Stimulated activated CD4-positive, alpha-beta T cell treated with anti-CD3 and anti-CD28 coated beads, Interleukin-2, amount 100 ng/mL, for 24 hours (primary cell): ENCODE measurements around the gene KRTAP5-9.
"Not testable (repeated sequence)": the region's sequence is repeated elsewhere in the genome, so short reads cannot be mapped to it uniquely, and the experiment has no call there.

ENCODE experiments used
- DNase-seq, 2 donors: peaks; one replicate each; pipeline ENCODE4 v3.0.0-alpha.2; 2020

The KRTAP5-9 gene, protein sequence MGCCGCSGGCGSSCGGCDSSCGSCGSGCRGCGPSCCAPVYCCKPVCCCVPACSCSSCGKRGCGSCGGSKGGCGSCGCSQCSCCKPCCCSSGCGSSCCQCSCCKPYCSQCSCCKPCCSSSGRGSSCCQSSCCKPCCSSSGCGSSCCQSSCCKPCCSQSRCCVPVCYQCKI

GRCh38 chr11:71548120-71548519, at the start of gene KRTAP5-9:
TSS of gene KRTAP5-9 (plus strand) at chr11:71548420. CDS start at chr11:71548658, 238 bp downstream.
- no peak for DNase-seq

DNA sequence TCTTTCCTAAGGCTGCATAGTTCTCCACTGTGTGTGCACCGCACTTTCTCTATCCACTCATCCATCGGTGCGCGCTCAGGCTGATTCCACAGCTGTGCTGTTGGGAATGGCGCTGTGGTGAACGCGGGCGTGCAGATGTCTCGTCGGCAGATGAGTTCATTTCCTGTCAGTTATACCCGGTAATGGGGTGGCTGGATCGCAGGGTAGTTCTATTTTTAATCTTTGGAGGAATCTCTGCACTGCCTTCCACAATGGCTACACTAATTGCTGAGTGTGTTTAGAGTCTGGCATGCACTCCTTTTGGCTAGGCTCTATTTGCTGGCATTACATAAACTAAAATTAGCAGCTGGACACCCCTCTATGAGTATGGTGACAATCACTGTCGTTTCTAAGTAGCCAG, 49.1 kb upstream of the KRTAP5-9 start:
- no peak for DNase-seq

GRCh38 chr11:71499546-71499945, 48.7 kb upstream of the KRTAP5-9 start:
- DNase-seq, result no peak

- DNase-seq, result no peak
Observed at GRCh38 chr11:71500601-71501021, 47.6 kb upstream of the KRTAP5-9 start.

DNA sequence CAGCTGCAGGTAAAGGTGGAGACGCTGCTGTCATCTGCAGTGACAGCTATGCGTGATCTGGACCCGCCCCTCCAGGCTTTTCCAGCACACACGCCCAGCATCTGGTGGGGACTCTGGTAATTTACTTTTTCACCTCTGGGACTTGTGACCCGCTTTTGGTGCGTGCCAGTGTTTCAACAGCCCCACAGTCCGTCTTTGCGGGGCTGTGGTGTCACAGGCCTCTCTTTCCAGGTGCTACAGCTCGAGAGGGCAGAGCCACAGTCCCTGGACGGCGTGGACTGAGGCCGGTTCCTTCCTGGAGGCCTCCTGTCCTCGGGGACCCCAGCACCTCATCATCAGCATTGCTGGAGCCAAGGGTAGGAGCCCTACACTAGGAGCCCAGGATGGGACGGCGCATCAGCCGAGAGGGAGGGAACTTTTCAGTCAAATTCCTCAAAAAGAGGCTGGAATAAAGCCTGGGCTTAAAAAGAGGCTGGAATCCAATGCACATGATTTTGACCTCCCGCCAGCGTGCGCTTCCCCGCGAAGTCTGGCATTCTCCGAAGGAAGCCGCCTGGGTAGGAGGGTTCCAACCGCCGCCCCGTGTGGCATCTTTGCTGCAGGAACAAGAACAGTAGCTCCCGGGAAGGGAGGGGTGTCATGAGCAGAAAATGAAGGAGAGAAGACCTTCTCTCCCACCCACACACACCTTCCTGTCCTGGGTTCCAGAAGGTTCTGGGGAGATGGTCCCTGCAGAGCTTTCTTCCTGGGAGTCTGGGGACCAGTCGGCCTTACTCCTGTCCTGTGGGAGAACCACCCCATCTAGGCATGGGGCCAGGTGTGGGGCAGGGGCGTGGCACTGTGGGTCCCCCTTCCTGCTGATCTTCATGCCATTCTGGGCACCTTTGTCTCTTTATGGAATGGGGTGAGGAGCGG, 46.9 kb upstream of the KRTAP5-9 start:
- DNase-seq, result no peak

- DNase-seq, result no peak
Observed at GRCh38 chr11:71502026-71502425, 46.2 kb upstream of the KRTAP5-9 start.

GRCh38 chr11:71502871-71503435, 45.3 kb upstream of the KRTAP5-9 start:
- DNase-seq, result no peak

DNA sequence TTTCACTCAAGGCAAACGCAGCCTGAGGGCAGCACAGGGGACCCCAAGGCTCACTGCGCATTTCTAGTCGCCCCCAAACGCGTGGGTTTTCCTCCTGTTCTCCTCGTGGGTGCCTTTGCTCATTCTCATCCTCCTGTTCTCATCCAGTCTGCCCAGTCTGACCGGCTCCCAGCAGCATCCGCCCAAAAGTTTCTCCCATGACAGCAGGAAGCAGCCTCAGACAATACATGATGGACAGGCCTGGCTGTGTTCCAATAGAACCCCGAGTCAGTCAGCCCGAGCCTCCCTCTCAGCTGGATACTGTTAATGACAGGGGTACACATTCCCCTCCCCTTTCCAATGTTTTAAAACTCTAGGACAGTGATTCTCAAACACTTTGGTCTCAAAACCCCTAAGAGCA, 43.7 kb upstream of the KRTAP5-9 start:
- DNase-seq, result no peak

GRCh38 chr11:71505001-71505400, 43.2 kb upstream of the KRTAP5-9 start:
- DNase-seq, result no peak

DNA sequence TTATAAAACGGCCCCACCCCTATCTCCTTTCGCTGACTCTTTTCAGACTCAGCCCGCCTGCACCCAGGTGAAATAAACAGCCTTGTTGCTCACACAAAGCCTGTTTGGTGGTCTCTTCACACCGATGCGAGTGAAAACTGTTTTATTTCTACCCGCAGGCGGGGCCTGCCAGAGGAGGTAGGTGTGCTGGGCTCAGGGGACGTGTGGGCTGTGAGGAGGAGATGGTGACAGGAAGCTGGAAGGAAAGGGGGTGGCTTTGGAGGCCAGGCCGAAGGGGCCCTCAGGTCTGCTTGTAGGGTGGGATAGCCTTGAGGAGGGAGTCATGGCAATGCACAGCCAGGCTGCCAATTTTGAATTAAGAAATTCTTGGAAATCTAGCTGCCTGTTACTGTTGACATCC, 42.4 kb upstream of the KRTAP5-9 start:
- no peak for DNase-seq

DNA sequence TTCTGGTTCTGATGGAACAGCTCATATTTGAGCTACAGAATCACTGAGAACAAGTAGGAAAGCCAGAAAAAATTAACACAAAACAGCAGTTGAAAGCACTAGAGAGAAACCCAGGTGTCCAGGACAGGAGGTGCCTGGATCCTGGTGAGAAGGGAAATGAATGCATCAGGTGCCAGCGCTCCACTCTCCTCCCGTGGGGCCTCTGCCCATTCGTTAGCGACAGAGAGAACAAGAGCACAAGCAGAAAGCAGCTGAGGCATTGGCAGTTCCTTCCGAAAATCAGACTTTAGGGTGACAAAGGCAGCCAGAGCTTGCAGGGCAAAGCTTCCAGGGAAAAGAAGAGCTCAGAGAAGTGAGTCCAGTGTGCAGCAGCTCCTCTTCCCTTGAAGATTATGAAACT, 41.1 kb upstream of the KRTAP5-9 start:
- no peak for DNase-seq

- DNase-seq, result no peak
Observed at GRCh38 chr11:71518506-71519471, 29.4 kb upstream of the KRTAP5-9 start.

GRCh38 chr11:71519546-71519945, 28.7 kb upstream of the KRTAP5-9 start:
- DNase-seq, result no peak

DNA sequence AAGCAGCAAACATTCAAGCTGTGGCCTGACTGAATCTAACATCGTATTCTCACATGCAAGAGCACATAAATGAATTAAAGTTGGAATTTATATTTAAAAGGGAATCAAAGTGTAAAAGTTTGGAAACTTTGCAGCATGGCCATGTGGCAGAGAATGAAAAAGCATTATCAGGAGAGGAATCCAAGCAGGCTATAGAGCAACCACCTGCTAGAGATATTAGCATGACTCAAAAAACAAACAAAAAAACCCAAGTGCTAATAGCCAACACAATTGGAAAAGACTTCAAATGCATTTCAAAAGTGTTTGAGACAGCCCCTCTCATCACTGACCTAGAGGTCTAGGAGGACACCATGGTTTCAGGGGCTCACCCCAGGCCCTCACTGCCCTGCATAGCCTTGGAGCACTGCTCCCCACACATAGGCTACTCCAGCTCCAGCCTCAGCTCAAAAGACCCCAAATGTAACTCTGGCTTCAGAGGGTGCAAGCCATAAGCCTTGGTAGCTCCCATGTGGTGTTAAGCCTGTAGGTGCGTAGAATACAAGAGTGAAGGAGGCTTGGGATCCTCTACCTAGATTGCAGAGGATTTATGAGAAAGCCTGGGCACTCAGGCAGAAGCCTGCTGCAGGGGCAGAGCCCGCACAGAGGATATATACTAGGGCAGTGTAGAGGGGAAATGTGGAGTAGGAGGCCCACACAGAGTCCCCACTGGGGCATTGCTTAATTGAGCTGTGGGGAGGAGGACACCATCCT, 22.9 kb upstream of the KRTAP5-9 start:
- no peak for DNase-seq

DNA sequence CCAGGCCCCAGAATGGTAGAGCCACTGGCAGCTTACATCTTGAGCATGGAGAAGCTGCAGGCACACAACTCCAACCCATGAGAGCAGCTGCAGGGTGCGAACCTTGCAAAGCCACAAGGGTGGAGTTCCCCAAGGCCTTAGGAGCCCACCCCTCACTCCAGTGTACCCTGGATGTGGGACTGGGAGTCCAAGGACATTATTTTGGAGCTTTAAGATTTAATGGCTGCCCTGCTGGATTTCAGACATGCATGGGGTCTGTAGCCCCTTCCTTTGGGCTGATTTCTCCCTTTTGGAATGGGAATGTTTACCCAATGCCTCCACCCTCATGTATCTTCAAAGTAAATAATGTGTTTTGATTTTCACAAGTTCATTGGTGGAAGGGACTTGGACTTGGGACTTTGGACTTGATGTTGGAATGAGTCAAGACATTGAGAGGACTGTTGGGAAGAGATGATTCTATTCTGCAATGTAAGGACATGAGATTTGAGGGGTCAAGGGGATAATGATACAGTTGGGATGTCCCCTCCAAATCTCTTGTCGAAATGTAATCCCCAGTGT, 22.2 kb upstream of the KRTAP5-9 start:
- DNase-seq, result no peak

GRCh38 chr11:71526796-71527575, 21.2 kb upstream of the KRTAP5-9 start, which contains the start of gene KRTAP5-7:
TSS of gene KRTAP5-7 (plus strand) at chr11:71527267. CDS start at chr11:71527301, 34 bp downstream.
- not testable (repeated sequence) for DNase-seq

GRCh38 chr11:71527576-71528210, 20.5 kb upstream of the KRTAP5-9 start:
- no peak for DNase-seq

- no peak for DNase-seq
Observed at GRCh38 chr11:71530602-71531001, 17.6 kb upstream of the KRTAP5-9 start.

GRCh38 chr11:71532036-71532610, 16.1 kb upstream of the KRTAP5-9 start:
- no peak for DNase-seq
